Astrocyte (in vitro differentiated cells and primary cell): ENCODE data around the gene NTM. TPM values are rescaled to one million over a fixed set of nuclear protein-coding genes. Genes with fewer than 3 reads are reported as not detected.

Experiments
- DNase-seq: peaks from one replicate; pipeline ENCODE4 v3.0.0-alpha.2; 2010; ENCODE audit warnings: low read depth
- FAIRE-seq: peaks from 2 replicates; lab custom pipeline; 2011; peaks lifted over from hg19 to GRCh38; lab: Jason Lieb, UNC
- H2AFZ ChIP-seq: 2 replicates; pipeline ENCODE4 v1.6.0; 2012; ENCODE audit warnings: low read depth, low read length, inconsistent platforms
- H3K27ac ChIP-seq: 2 replicates; pipeline ENCODE4 v1.5.1; 2011; ENCODE audit warnings: low read depth, low read length, inconsistent platforms
- H3K27me3 ChIP-seq: 2 replicates; pipeline ENCODE4 v1.6.0; 2011; ENCODE audit warnings: low read length, inconsistent platforms; ENCODE audit not compliant: insufficient read depth
- H3K36me3 ChIP-seq: 2 replicates; pipeline ENCODE4 v1.5.1; 2011; ENCODE audit warnings: low read length, inconsistent platforms; ENCODE audit not compliant: insufficient read depth
- H3K4me1 ChIP-seq: 2 replicates; pipeline ENCODE4 v1.5.1; 2011; ENCODE audit warnings: low read length, inconsistent platforms; ENCODE audit not compliant: insufficient read depth
- H3K4me2 ChIP-seq: 2 replicates; pipeline ENCODE4 v1.6.0; 2012; ENCODE audit warnings: low read length, inconsistent platforms
- H3K4me3 ChIP-seq: 2 replicates; pipeline ENCODE4 v1.5.1; 2011; ENCODE audit warnings: low read depth, mild to moderate bottlenecking, low read length, inconsistent platforms; ENCODE audit not compliant: insufficient read depth
- H3K79me2 ChIP-seq: 2 replicates; pipeline ENCODE4 v1.6.0; 2012; ENCODE audit warnings: mild to moderate bottlenecking, low read length, inconsistent platforms; ENCODE audit not compliant: insufficient read depth
- H3K9ac ChIP-seq: 2 replicates; pipeline ENCODE4 v1.6.0; 2012; ENCODE audit warnings: mild to moderate bottlenecking, low read length, inconsistent platforms
- H3K9me3 ChIP-seq: 2 replicates; pipeline ENCODE4 v1.5.1; 2012; ENCODE audit warnings: low read depth, mild to moderate bottlenecking, low read length, inconsistent platforms; ENCODE audit not compliant: insufficient read depth
- H4K20me1 ChIP-seq: 2 replicates; pipeline ENCODE4 v1.6.0; 2012; ENCODE audit warnings: low read length, inconsistent platforms; ENCODE audit not compliant: insufficient read depth
- H3K27ac Mint-ChIP-seq: one replicate; pipeline ENCODE4 v1.8.0; 2021; ENCODE audit warnings: mild to moderate bottlenecking, mixed read lengths; ENCODE audit not compliant: unreplicated experiment
- H3K27me3 Mint-ChIP-seq: one replicate; pipeline ENCODE4 v1.8.0; 2021; ENCODE audit warnings: low read depth, mixed read lengths; ENCODE audit not compliant: unreplicated experiment
- H3K36me3 Mint-ChIP-seq: one replicate; pipeline ENCODE4 v1.8.0; 2021; ENCODE audit warnings: low read depth, mixed read lengths; ENCODE audit not compliant: unreplicated experiment
- H3K4me1 Mint-ChIP-seq: one replicate; pipeline ENCODE4 v1.8.0; 2021; ENCODE audit warnings: low read depth, mixed read lengths; ENCODE audit not compliant: unreplicated experiment
- H3K4me3 Mint-ChIP-seq: one replicate; pipeline ENCODE4 v1.8.0; 2021; ENCODE audit warnings: mild to moderate bottlenecking, moderate library complexity, mixed read lengths; ENCODE audit not compliant: unreplicated experiment
- H3K9me3 Mint-ChIP-seq: one replicate; pipeline ENCODE4 v1.8.0; 2021; ENCODE audit warnings: mild to moderate bottlenecking, mixed read lengths; ENCODE audit not compliant: unreplicated experiment
- EZH2 ChIP-seq: IDR thresholded peaks from 2 replicates; pipeline ENCODE4 v1.6.1; 2012; ENCODE audit warnings: mild to moderate bottlenecking, low read length, inconsistent platforms; ENCODE audit not compliant: insufficient read depth
- total RNA-seq: library from RNA; stranded (reverse); gene quantifications from 2 replicates; pipeline ENCODE4 v1.2.1, GENCODE V29; 2021
- TF ChIP-seq, protein P1 (sequence below): IDR thresholded peaks from 2 replicates; pipeline ENCODE4 v1.5.1; 2011; ENCODE audit warnings: low read depth, mild to moderate bottlenecking, inconsistent platforms, low read length, moderate library complexity; ENCODE audit not compliant: insufficient read depth

NTM gene
- total RNA-seq, 1 donor from 2014 or later, result 98.2 TPM

DNA sequence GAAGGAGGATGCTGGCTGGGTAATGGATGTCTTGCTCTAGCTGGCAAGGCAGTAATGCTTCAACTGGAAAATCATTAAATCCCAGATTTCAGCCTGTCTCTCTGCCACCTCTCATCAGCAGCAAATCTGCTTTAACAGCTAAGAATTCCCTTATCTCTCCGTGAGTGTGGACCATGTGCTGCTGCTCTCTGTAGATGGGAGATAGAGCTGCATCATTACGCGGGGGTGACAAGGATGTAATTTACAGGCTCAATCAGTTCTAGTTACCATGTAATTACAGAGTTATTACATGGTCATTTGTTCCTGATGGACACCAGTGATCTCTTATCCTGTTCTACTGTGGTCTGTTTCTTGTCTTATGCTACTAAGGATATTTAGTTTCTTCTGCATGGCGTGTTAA, 665.4 kb downstream of the NTM start:
- Histone ChIP-seq H3K4me3 (no peak overlapping the region), H3K9me3 (no peaks in the 10 kb centered on the region), H3K79me2 (peaks cover 92% of the 10 kb centered on the region), H2AFZ (no peak overlapping the region), H3K9ac (no peak overlapping the region), H3K27ac (peak overlapping the region; percentile 19), H3K4me2 (no peak overlapping the region), H3K36me3 (no peaks in the 10 kb centered on the region), H3K4me1 (peaks cover 44% of the 10 kb centered on the region), H4K20me1 (no peaks in the 10 kb centered on the region), H3K27me3 (no peaks in the 10 kb centered on the region)
- Mint-ChIP-seq H3K27me3 (no peaks in the 10 kb centered on the region), H3K4me3 (no peak overlapping the region), H3K9me3 (no peaks in the 10 kb centered on the region), H3K4me1 (peaks cover 54% of the 10 kb centered on the region), H3K27ac (no peak overlapping the region), H3K36me3 (peaks cover 7% of the 10 kb centered on the region)
- DNase-seq, result no peak
- no peak for FAIRE-seq
- no peak for TF ChIP-seq EZH2
- TF ChIP-seq, protein P1, sequence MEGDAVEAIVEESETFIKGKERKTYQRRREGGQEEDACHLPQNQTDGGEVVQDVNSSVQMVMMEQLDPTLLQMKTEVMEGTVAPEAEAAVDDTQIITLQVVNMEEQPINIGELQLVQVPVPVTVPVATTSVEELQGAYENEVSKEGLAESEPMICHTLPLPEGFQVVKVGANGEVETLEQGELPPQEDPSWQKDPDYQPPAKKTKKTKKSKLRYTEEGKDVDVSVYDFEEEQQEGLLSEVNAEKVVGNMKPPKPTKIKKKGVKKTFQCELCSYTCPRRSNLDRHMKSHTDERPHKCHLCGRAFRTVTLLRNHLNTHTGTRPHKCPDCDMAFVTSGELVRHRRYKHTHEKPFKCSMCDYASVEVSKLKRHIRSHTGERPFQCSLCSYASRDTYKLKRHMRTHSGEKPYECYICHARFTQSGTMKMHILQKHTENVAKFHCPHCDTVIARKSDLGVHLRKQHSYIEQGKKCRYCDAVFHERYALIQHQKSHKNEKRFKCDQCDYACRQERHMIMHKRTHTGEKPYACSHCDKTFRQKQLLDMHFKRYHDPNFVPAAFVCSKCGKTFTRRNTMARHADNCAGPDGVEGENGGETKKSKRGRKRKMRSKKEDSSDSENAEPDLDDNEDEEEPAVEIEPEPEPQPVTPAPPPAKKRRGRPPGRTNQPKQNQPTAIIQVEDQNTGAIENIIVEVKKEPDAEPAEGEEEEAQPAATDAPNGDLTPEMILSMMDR, result no peak

DNA sequence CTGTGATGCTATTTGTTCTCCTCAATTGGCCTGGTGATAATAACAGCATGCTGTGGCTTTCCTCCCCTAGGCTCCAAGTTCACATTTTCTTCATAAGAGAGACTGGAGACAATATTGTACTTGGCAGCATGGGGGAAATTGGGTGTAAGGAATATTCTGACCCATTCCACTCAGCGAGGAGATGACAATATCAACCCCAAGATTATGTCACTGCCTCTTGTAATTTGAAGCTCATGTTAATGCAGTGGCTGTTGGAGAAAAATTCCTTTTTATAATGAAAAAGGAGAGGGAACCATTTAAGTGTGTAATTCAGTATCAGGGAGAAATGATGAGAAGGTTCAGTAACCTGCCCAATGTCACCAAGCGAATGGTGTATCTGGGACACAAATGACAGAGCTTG, 665.8 kb downstream of the NTM start:
- no peak for TF ChIP-seq EZH2
- TF ChIP-seq, protein P1, result no peak
- H3K27me3 ChIP-seq, result no peaks in the 10 kb centered on the region
- H3K4me1 Mint-ChIP-seq, result peaks cover 56% of the 10 kb centered on the region

GRCh38 chr11:132036746-132037466, 666.5 kb downstream of the NTM start:
- Mint-ChIP-seq H3K4me3 (no peak overlapping the region), H3K9me3 (no peaks in the 10 kb centered on the region), H3K36me3 (peaks cover 4% of the 10 kb centered on the region), H3K27me3 (no peaks in the 10 kb centered on the region), H3K27ac (peak overlapping the region; percentile 5), H3K4me1 (peaks cover 56% of the 10 kb centered on the region)
- no peak overlapping the region for H2AFZ ChIP-seq
- DNase-seq, result no peak
- no peak for FAIRE-seq
- H3K27me3 ChIP-seq, result no peaks in the 10 kb centered on the region
- peak overlapping the region; percentile 16 for H3K4me2 ChIP-seq
- TF ChIP-seq, protein P1, result no peak
- TF ChIP-seq EZH2, result no peak
- H3K9me3 ChIP-seq, result no peaks in the 10 kb centered on the region
- no peak overlapping the region for H3K4me3 ChIP-seq
- no peaks in the 10 kb centered on the region for H4K20me1 ChIP-seq
- H3K9ac ChIP-seq, result peak overlapping the region; percentile 24
- peaks cover 86% of the 10 kb centered on the region for H3K79me2 ChIP-seq
- H3K27ac ChIP-seq, result peak overlapping the region; percentile 45
- H3K36me3 ChIP-seq, result no peaks in the 10 kb centered on the region
- peaks cover 44% of the 10 kb centered on the region for H3K4me1 ChIP-seq

More for the DNA sequence above, 665.8 kb downstream of the NTM start:
- Histone ChIP-seq H4K20me1 (no peaks in the 10 kb centered on the region), H3K4me1 (peaks cover 44% of the 10 kb centered on the region), H3K4me3 (no peak overlapping the region), H3K27ac (peak overlapping the region; percentile 19), H3K9ac (no peak overlapping the region), H3K79me2 (peaks cover 89% of the 10 kb centered on the region), H3K36me3 (no peaks in the 10 kb centered on the region), H3K4me2 (no peak overlapping the region), H2AFZ (no peak overlapping the region), H3K9me3 (no peaks in the 10 kb centered on the region)
- H3K9me3 Mint-ChIP-seq, result no peaks in the 10 kb centered on the region
- no peak overlapping the region for H3K27ac Mint-ChIP-seq
- no peak overlapping the region for H3K4me3 Mint-ChIP-seq
- DNase-seq (no peak), FAIRE-seq (no peak)
- H3K36me3 Mint-ChIP-seq, result peaks cover 6% of the 10 kb centered on the region
- H3K27me3 Mint-ChIP-seq, result no peaks in the 10 kb centered on the region
